ENCODE data around the gene BTBD16. TPM values are rescaled to one million over a fixed set of nuclear protein-coding genes. Genes with fewer than 3 reads are reported as not detected.

Gene BTBD16
- total and polyA plus RNA-seq, 10 of the 15 experiments (the other 5 are each of a cell fraction or from before 2014, with no cell fraction given): 0.11 TPM; not detected in 9

GRCh38 chr10:122245897-122246296 lies 25.2 kb upstream of the BTBD16 start (continued):
- no peak for TF ChIP-seq ZNF592 (IDR thresholded peaks at IDR 0.05)

- ChIA-PET RAD21 (ENCODE audit: unreplicated experiment) (no interaction called here), POLR2A (no interaction called here), CTCF (no interaction called here), SMC1A (ENCODE audit: uncharacterized antibody, unreplicated experiment) (no interaction called here)
- no peak for TF ChIP-seq MEF2B (IDR thresholded peaks at IDR 0.05; ENCODE audit: partially characterized antibody, poor library complexity, severe bottlenecking)
- no peak for TF ChIP-seq SKIL (IDR thresholded peaks at IDR 0.05; ENCODE audit: low read depth, poor library complexity, severe bottlenecking)
- no peak for TF ChIP-seq CBFB (IDR thresholded peaks at IDR 0.05; ENCODE audit: low read depth)
- TF ChIP-seq PKNOX1 (IDR thresholded peaks at IDR 0.05): no peak
- TF ChIP-seq BMI1 (IDR thresholded peaks at IDR 0.05; ENCODE audit: borderline replicate concordance): no peak
- TF ChIP-seq SIX5 (IDR thresholded peaks at IDR 0.05; ENCODE audit: low read depth, low read length, severe bottlenecking): no peak
- TF ChIP-seq SUZ12 (IDR thresholded peaks at IDR 0.05; ENCODE audit: unreplicated experiment): no peak
- TF ChIP-seq MTA2 (IDR thresholded peaks at IDR 0.05; ENCODE audit: low read depth): no peak
- TF ChIP-seq SREBF2 (IDR thresholded peaks at IDR 0.05; ENCODE audit: low read length): no peak
- Histone ChIP-seq H3K36me3 (ENCODE audit: control insufficient read depth in 2 of 2, insufficient read depth in 2 of 2, low read length in 1 of 2) (no peaks in the 10 kb centered on the region), H3K9me3 (replicated peaks; ENCODE audit: control insufficient read depth, insufficient read depth, low read length) (no peaks in the 10 kb centered on the region), H3K27ac (ENCODE audit: control insufficient read depth, insufficient read depth) (no peak overlapping the region), H3K4me1 (ENCODE audit: control insufficient read depth, insufficient read depth, low read length) (no peaks in the 10 kb centered on the region), H4K20me1 (ENCODE audit: control insufficient read depth, insufficient read depth) (no peaks in the 10 kb centered on the region), H3K4me3 (no peak overlapping the region), H3K4me2 (ENCODE audit: control insufficient read depth, insufficient read depth) (no peak overlapping the region), H3K27me3 (replicated peaks in 1 of 2; ENCODE audit: control insufficient read depth in 2 of 2, insufficient read depth in 2 of 2, low read length in 1 of 2) (0 out of 4 replicates have a peak, but pooled peaks cover 0 to 1% of the 10 kb centered on the region in 2 experiments), H3K79me2 (ENCODE audit: control insufficient read depth, insufficient read depth, low read length) (no peaks in the 10 kb centered on the region), H2AFZ (ENCODE audit: control insufficient read depth, low read depth, low read length) (no peak overlapping the region), H3K9ac (ENCODE audit: control insufficient read depth, insufficient read depth, low read length) (no peak overlapping the region)
- 25% methylated on average over 11 of the region's 11 CpGs for WGBS (ENCODE audit: insufficient coverage, insufficient replicate concordance, low lambda C conversion rate, missing lambda C conversion rate)
- ATAC-seq: no peak
- DNase-seq (ENCODE audit: low read depth, low spot score): no peak
- intact Hi-C loops (cut with micrococcal nuclease; ENCODE audit: unreplicated experiment) (no loop called here), in situ Hi-C loops (cut with MboI) (no loop called here)
- no TSS peak for BruUV-seq (replicated peaks)
- FAIRE-seq: no peak
Measured at GRCh38 chr10:122246830-122247520, 24.1 kb upstream of the BTBD16 start.
